Islet precursor cell (in vitro differentiated cells): ENCODE measurements around the gene GJB1.
"Not testable (repeated sequence)": the region's sequence is repeated elsewhere in the genome, so short reads cannot be mapped to it uniquely, and the experiment has no call there.

Source experiments
- DNase-seq: peaks from one replicate; pipeline ENCODE4 v3.0.0-alpha.2; 2018

Gene GJB1

DNA sequence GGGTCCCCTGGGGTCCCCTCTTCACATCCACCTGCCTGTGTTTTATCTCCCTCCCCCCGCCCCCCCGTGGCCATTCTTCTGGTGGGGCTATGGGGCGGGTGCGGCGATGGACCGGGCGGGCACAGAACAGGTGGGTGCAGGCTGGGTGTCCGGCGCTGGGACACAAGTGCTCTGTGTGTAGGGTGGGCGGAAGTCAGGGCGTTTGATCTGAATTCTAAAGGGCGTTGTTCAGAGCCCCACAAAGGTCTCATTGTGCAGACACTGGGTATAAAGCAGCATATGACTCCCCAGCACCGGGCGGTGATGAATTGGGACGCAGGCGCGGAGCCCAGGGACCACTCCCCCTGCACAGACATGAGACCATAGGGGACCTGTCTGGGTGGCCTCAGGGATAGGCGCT is at the start of gene GJB1:
TSS of gene GJB1 (plus strand) at position 296 of the 400 bp plus-strand sequence. CDS start 484 bp downstream, outside the sequence.
- no peak for DNase-seq

DNA sequence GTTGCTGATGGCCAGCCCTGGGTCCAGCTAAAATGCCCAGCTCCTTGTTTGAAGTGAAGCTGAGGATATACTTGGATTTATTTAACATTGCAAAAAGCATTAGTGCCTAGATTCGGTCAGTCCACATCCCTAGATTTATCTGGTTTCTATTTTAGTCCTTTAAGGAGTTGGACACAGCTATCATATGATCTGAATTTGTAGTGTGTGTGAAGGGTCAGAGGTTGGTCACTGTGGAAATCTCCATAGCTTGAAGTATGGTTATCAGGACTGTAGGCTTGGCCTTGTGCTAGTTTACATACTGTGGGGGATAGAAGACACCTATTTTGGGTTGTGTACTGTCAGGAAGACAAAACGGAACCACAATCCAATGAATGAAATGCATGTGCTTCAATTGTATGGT is 49.6 kb upstream of the GJB1 start:
- DNase-seq: no peak

DNA sequence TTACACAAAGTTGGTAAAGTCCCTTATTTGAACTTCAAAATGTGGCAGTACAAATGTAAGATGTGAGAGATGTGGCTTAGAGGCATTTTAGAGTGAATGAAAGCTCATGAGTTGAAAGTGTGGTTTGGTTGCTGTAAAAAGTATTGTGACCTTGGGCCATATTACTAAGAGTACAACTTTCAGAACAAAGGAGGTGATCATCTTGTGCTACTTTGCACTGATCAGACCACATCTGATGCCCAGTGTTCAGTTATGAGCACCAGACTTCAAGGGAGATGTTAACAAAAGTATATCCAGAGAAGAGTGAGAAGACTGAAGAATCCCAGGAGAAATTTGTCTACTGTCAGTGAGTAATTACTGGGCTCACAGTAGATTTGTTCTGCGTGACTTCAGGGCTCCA is 48.2 kb upstream of the GJB1 start:
- DNase-seq: no peak

DNA sequence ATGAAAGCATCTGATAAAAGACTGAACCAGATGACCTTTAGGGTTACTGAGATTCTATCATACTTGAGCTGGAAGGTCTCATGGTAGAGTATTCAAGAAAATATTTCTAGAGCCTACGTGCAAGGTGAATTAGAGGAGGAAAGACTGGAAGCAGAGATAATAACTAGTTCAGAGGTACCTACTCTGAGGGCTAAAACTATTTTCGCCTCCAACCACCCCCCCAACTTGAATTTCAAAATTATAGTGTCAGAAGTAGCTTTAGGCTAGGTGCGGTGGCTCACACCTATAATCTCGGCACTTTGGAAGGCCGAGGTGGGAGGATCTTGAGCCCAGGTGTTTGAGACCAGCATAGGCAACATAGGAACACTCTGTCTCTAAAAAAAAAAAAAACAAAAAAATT is 47.5 kb upstream of the GJB1 start:
- DNase-seq: no peak

DNA sequence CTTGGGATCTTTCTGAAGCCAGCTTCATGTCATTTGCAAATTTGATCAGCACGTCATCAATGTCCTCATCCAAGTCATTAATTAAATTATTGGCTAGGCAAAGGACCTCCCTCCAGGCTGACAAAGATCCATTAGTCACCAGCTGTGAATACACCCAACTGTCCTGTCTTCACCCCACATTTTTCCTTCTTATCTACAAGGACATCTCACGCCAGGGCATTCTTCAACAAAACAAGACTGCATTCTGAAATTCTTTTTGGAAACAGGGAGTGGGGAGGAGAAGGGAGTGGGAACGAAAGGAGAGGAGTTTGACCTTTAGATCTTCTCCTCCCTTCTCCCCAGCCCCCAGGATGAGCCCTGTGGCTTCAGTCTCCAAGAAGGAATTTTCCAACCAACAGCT is 45.7 kb upstream of the GJB1 start:
- no peak for DNase-seq

DNA sequence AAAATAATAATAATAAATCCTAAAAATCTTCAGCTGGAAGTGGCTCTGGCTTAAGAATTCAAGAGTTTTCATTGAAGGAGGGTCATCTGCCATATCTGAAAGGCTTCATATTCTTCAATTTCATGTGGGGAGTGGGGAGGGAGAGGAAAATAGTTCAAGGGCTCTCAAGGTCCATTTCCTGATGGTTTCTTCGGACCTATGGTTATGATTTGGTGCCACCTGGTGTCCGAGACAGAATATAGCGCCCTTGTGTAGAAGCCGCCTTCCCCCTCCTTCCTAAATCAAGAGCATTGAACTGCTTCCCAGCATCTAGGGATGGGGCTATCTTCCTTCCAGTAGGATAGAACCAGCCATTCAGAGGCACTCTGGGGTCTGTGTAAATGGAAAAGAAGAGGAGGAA is 44.1 kb upstream of the GJB1 start:
- DNase-seq: peak; percentile 63

DNA sequence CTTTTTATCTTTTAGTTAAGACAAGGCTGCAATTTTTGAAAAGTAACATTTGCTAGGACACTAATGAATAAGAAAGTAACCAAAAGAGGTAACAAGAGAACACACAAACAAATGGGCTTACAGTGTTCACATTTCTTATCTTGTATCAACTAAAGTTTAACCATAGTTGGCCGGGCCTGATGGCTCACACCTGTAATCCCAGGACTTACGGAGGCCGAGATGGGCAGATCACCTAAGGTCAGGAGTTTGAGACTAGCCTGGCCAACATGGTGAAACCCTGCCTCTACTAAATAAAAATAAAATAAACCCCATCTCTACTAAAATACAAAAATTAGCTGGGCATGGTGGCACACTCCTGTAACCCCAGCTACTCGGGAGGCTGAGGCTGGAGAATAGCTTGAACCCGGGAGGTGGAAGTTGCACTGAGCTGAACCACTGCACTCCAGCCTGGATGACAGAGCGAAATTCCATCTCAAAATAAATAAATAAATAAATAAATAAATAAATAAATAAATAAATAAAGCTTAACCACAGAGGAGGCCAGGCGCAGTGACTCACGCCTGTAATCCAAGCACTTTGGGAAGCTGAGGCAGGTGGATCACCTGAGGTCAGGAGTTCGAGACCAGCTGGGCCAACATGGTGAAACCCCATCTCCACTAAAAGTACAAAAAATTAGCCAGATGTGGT is 42.3 kb upstream of the GJB1 start:
- DNase-seq: not testable (repeated sequence)

DNA sequence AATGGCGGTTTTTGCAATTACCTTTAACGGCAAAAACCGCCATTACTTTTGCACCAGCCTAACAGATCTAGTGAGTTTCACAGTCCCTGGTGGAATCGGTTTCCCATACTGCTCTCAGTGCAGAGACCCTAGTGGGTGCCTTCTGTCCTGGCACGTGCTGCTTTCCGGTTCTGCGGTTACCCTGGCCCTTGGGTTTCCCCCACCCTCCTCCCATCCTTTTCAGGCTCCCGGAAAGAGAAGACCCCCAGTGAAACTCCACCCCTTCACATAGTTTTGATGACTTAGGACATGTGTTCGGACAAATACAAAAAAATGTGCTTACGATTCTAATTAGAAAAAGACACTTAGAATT is 41.5 kb upstream of the GJB1 start:
- no peak for DNase-seq

DNA sequence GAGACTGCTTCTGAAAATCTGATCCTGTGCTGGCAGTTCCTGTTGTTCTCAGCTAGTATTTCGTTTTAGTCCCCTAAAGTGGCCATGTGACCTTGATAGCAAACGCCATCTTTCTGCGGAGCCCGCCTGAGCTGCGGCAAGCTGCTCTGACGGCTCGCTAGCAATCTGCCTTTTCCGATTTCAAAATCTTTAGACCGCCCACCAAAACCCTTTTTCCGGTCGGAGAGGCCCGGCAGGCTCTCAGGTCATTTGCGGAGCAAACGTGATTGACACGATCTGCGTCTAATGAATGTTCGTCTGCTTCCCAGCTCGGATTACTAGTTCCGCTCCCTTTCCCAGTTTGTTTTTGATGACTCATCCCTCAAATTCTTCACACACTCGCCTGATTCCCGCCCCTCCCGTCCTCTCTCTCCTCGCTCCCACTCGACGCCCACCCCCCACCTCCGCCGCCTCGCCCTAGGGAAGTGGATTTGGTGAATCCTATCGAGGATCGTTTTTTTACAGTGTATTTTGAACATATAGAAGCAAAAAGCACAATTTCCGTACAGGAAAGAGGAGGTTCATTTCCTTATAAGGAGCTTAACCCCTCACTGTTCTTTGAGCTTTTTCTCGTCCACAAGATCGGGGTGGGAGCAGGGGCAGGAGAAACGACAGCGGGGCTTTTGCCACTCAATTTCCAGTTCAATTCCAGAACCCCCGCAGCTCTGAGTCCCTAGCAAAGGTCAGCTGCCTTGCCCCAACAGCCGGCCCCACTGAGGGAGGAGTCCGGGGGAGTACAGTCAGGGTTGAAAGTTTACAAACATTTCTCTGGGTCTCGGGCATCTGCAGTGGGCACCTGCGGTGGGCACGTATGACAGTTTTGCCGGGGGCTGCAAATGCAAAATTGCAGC is 40.9 kb upstream of the GJB1 start:
- peak; percentile 96 for DNase-seq

DNA sequence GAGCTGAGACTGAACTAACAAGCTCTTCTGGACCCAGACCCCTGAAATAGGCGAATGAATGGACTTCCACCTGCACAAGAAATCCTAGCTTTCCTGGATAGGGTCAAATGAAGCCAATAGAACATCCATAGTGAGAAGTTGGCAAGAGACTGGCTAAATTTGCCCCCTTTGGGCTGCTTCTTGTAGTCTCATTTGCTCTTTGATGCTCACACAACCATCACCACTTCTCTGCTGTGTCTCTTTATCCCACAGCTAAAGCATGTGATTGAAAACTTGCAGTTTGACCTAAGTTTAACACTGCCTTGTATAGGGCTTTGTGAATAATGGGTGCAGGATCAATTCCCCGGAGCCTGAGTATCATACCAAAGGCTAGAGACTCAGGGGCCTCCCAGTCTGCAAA is 40.2 kb upstream of the GJB1 start:
- no peak for DNase-seq

DNA sequence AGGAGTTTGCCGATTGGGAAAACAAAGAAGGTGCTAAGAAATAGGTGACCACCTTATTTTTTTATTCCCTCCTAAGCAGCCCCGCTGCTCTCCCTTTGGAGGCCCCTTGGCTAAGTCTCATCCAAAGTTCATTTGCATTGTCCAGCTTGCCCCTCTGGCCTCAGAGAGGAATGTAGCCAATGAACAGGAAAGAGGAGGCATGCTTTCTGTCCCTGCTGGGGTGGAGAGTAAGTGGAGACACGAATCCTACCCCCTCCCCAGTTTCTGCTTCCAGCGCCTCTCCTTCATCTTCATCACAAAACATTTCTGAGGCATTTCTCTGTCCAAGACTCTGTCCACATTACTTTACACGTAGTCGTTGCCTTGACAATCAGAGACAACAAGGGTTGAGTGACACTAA is 39.7 kb upstream of the GJB1 start:
- no peak for DNase-seq

DNA sequence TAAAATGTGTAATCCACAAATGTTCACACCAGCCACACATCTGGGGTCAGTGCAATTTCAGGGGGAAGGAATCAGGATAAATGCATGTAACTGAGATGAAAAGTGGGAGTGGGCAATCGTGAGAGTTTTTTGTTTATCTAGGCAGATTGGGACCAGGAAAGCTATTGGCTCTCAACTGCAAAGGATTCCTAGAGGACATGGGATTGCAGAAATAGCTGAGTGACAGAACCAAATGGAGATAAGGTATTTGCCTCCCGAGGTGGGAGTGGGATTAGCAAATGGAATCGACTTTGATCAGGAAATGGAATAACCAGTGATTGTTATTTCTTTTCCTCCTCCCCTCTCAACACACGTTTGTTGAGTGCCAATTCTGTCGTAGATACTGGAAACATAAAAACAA is 38.9 kb upstream of the GJB1 start:
- DNase-seq: no peak

DNA sequence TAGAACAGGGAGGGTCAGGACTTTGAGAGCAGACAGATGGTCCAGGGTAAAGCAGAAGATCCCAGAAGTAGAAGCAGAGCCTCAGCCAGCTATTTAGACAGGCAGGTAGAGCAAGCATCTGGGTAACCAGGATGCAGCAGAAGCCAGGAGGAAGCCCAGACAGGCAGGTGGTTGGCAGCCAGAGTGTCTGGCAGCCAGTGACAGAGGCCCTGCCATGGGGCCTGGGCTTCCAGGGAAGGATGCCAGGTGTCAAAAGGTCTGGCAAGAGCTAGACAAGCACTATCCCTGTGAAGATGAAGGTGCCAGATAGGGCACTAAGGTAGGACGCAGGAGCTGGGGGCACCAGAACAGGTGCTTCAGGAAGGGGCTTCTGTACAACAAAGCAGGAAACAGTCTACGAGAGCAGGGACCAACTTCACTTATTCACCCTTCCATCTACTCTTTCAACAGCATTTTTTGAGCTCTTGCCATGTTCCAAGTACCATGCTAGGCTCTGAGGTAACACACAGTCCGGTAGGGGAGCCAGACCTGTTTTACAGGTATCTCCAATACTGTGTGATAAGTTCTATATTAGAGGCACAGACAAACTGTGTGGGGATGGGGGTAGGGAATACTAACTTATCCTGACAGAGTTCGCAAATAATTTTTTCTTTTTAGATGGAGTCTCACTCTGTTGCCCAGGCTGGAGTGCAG is 38.1 kb upstream of the GJB1 start:
- no peak for DNase-seq

DNA sequence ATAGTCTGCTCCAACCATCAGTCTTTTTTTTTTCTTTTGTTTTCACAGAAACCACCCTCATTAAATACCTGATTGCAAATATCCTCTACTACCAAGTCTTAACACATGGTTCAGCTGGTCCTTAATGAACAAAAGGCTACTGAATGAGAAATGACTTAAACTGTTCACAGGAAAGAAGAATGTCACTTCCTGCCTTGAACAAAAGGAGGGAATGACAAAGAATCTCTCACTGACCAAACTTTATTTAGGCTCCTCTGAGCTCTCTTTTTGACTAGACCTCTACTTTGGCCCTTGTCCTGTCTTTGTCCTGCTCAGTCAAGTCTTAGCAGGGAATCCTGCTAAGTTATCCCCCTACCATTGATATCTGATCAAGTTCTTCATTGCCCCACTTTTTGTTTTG is 31.8 kb upstream of the GJB1 start:
- no peak for DNase-seq

DNA sequence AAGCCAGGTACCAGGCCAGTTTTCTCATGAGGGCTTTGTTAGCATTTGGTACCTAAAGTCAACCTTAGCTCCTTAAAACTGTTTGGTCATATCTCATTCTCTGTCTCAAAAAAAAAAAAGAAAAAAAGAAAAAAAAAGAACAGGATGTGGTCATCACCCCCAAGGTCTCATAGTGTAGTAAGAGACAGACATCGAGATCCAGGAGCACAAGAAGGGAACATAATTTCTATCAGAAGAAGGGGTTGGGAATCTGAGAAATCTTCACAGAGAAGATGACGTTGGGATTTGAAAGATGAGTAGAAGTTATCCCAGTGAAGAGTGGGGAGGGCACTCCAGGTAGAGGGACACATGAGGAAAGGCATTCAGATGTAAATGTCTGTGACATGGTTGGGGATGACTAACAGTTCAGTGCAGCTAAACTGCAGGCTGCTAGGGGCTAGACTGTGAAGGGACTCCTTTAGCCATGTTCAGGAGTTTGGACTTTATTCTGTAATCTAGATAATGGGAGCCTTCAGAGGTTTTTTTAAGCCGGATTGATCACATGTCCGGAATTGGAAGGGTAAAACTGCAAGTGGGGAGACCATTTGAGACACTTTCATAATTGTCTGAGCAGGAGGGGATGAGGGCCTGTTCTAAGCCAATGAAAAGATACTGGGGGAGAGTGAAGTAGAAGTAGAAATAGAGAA is 26.9 kb upstream of the GJB1 start:
- DNase-seq: no peak

DNA sequence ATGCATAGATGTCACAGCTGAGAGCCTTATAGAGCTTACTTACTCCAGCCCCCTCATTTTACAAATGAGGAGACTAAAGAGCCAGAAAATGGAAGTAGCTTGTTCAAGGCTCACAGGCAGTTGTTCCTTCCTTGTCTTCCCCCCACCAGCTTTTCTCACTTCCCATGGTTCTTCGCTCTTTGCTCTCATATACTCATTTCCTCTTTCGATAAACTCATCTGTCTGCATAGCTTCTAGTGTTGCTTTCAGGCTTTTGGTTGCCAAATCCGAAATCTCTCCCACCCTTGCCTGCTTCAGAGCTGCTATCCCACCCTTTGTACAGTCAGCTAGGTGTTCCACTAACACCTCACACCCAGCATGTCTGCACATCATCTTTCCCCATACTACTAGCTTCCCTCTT is 25.0 kb upstream of the GJB1 start:
- DNase-seq: no peak

DNA sequence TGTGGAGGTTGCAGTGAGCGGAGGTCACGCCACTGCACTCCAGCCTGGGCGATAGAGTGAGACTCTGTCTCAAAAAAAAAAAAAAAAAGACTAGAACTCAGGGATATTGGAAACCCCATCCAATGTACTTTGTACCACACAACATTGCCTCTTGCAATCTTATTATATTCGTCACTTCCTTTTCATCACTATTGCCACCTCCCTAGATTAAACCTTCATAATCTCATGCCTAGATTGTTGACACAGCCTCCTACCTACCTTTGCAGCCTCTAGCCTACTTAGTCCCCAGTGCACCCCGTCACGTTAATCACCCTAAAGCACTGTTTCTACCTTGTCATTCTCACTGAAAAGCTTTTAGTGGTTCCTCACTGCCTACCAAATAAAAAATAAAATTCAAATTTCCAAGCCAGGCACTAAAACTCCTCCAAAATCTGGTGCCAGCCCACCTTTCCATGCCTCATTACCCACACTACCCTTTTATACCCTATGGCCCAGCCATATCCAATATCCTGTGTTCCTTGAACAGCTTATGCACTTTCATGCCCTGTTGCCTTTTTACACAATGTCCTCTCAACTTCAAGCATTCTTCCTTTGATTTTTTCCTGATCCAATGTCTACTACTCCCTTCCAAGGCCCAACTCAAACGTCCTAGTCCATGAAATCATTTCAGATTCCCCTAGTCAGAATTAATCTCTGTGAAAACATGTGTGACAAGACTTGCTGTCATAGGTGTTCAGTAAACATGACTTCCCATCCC is 23.6 kb upstream of the GJB1 start:
- DNase-seq: no peak

DNA sequence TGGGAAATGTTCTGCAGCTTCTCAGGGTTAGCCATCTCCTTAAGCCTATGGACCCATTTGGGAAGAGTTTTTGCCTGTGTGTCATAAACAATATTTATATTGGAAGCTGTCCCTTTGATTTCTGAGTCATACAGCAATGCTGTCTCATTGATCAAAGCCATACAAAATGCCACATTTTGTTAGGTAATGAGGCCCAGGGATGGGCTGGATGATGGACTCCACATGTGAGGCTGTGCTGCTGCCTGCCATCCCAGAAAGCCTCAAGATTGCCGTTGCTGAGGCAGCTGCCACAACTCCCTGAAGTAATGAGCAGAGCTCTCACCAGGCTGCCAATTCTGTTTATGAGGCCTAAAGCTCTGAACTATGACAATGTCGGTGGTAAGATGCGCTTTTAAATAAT is 12.2 kb upstream of the GJB1 start:
- DNase-seq: no peak

DNA sequence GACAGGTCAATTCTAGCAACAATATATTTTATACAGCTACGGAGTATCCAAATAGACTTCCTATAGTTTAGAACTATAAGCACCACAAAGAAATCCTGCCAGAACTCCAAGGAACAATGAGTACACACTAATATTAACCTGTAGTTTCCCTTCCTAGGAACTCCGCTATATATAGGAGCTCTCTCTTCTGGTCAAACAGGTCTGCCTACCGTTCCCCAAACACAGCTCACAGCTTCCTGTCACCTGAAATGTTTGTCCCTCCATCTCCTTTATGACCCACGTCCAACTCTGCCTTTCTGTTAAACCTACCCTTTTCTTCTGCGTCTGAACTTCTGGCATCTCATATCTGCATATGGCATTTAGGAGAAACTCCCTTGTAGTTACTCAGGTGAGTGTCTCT is 10.5 kb upstream of the GJB1 start:
- DNase-seq: no peak

DNA sequence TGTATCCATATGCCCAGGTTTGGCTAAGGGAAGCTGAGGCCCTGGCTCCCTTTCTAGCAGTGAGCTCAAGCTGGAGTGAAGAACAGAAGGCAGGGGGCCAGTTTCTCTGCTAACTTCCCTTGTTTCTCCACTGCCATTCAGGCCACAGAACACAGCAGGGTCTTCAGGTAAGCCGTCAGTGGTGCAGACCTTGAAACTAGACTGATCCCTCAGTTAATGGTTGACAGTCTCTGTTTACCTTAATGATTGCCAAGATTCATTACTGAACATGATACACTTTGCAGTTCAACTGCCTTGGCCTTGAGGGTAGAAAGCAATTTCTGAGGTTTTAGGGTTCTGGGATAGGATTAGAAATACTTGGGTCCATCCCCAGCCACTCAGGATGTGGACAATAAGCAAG is 8.9 kb upstream of the GJB1 start:
- DNase-seq: no peak

DNA sequence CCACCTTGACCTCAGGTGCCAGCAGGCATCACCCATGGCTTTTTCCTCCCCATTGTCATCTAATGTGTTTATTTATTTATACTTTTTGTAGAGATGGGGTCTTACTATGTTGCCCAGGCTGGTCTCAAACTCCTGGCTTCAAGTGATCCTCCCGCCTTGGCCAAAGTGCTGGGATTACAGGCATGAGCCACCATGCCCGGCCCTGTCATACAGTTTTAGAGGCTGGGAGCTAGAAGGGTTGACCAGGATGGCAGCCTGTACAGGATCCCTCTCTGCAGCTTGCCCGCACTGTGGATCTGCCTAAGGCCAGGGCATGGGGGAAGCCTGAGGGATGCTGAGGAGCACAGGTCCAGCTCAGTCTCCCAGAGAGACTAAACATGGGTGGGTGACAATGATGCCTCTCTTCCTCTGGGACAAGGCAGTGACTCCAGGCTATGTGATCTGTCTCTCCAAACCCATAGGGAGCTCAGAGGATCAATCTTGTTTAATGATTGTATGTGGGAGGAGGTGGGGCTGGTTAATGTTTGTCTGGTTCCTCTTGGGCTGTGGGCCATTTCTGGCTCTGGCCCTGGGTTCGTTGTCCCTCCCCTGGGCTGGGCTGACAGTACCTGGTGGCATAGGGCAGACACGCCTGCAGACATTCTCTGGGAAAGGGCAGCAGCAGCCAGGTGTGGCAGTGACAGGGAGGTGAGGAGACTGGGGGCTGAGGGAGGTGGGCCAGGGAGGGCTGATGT is 8.3 kb upstream of the GJB1 start:
- no peak for DNase-seq

DNA sequence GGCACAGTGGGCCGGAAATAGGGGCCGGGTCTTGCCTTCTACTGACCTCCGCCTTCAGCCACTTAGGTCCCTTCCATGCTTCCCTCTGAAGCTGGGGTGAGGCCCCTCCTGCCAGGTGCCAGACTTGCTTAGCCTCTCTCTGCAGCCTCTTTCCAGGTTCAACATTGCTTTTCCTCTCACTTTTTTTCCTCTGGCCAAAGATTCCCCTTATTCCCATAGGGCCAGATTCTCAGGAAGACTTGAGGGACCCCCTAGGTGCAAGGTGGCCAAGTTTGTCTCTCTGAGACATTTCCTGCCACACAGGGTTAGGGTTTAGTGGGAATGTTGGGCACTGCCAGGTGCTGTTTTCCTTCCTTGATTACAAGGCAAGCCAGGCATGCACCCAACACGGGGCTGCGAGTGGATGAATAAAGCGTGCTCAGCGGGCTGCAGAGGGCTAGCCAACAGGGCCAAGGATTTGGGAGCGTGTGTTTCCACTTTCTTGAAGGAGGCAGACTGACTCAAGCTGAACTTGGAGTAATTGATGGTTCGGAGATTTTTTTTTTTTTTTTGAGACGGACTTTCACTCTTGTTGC is 7.6 kb upstream of the GJB1 start:
- DNase-seq: no peak
